Measurements from ENCODE around the gene UNC5B. TPM values are rescaled to one million over a fixed set of nuclear protein-coding genes. Genes with fewer than 3 reads are reported as not detected.

UNC5B gene
- total RNA-seq, 3 donors from 2014 or later: 0.26 to 0.43 (median 0.35) TPM

DNA sequence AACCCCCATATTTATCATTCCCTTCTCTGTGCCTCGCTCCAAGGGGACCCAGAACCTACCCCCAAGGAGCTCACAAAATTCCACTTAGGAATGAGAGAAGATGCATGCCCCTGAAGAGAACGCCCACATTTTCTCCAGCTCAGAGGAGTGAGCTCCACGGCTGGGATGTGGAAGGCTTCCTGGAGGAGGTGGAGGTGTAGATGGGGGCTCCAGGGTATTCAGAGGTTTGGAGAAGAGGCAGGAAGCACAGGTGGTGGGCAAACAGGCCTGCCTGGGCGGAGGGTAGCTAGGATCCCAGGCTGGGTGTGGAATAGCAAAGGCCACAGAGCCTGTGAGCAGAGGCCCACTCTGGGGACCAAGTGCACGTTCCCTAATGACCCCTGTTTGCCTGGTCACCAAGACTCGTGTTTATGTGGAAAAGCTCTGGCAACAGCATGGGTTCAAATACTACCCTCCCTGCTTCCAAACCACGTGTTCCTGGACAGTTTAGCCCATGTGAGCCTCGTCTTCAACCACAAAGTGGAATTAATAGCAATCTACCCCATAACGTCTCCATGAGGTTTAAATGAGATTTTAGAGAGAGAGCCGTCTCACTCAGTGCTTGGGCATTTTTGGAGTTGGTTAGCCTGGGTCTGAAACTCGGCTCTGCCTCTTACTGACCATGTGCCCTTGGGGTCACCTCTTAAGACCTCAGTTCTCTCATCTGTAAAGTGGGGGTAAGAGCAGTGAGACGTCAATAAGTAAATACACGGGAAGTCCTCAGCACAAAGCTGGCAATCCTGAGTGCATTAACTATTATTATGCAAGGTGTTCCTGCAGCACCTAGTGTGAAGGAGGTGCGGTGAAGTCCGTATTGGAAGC is 24.7 kb downstream of the UNC5B start:
- Mint-ChIP-seq H3K27me3 (ENCODE audit: low read depth) (peaks cover 6% of the 10 kb centered on the region), H3K4me3 (no peak overlapping the region)

GRCh38 chr10:71237843-71238623 is 25.7 kb downstream of the UNC5B start:
- Mint-ChIP-seq H3K9me3 (no peaks in the 10 kb centered on the region), H3K27me3 (ENCODE audit: low read depth) (peaks cover 6% of the 10 kb centered on the region), H3K36me3 (ENCODE audit: insufficient read depth) (no peaks in the 10 kb centered on the region), H3K4me1 (ENCODE audit: low read depth) (no peaks in the 10 kb centered on the region), H3K4me3 (no peak overlapping the region)
- no peak for DNase-seq
- no peak for ATAC-seq

More for the DNA sequence above, 24.7 kb downstream of the UNC5B start:
- H3K4me1 Mint-ChIP-seq (ENCODE audit: low read depth): no peaks in the 10 kb centered on the region
- H3K36me3 Mint-ChIP-seq (ENCODE audit: insufficient read depth): no peaks in the 10 kb centered on the region
- ATAC-seq: no peak
- DNase-seq: no peak
- no peaks in the 10 kb centered on the region for H3K9me3 Mint-ChIP-seq

DNA sequence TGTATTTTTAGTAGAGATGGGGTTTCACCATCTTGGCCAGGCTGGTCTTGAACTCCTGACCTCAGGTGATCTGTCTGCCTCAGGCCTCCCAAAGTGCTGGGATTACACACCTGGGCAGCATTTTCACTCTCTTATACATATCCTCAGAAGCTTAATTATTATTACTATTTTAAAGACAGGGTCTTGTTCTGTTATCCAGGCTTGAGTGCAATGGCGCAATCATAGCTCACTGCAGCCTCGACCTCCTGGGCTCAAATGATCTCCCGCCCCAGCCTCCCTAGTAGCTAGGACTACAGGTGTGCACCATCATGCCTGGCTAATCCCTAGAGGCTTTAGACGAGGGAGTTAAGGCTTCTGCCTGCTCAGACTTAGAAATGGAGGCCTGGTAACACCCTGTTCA is 26.3 kb downstream of the UNC5B start:
- Mint-ChIP-seq H3K4me1 (ENCODE audit: low read depth) (no peaks in the 10 kb centered on the region), H3K9me3 (no peaks in the 10 kb centered on the region), H3K36me3 (ENCODE audit: insufficient read depth) (no peaks in the 10 kb centered on the region), H3K4me3 (no peak overlapping the region), H3K27me3 (ENCODE audit: low read depth) (peaks cover 2% of the 10 kb centered on the region)
- ATAC-seq (no peak), DNase-seq (no peak)

DNA sequence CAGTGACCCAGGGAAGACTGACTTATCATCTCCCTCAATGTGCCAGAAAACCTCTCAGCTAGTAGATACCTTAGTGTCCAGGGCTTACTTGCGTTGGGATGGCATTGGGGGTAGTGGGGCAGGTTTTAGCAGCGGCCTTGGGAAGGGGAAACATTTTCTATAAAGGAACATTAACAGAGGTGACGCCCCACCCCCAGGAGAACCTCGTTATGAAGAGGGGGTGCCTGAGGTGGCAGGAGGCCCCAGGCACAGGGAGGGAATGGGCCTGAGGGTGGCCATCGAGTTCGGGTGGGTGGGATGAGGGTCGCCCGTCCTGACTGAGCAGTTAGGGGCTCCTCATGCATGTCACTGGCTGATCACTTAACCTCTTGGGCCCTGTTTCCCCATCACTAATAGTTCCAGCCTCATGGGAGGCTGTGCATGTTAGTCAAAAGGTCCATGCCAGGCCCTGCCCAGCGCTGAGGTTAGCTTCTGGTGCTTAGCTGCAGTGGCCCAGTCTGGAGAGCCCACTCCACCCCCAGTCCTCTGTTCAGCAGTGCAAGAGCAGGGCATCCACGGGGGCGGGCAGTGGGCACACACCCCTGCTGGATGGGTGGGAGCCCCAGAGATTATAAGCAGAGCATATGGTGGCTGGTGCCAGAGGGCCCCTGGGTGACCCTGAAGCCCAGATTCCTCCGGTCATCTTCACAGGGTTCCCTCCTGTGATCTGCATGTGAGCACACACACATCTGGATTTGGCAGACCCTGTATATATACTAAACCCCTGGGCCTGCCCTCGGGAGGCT is 27.0 kb downstream of the UNC5B start:
- H3K4me3 Mint-ChIP-seq: no peak overlapping the region
- DNase-seq (no peak), ATAC-seq (no peak)
- H3K27me3 Mint-ChIP-seq (ENCODE audit: low read depth): peaks cover 5% of the 10 kb centered on the region
- no peaks in the 10 kb centered on the region for H3K36me3 Mint-ChIP-seq (ENCODE audit: insufficient read depth)
- H3K9me3 Mint-ChIP-seq: no peaks in the 10 kb centered on the region
- no peaks in the 10 kb centered on the region for H3K4me1 Mint-ChIP-seq (ENCODE audit: low read depth)

GRCh38 chr10:71239946-71240795 is 27.8 kb downstream of the UNC5B start:
- DNase-seq: no peak
- no peaks in the 10 kb centered on the region for H3K9me3 Mint-ChIP-seq
- peaks cover 4% of the 10 kb centered on the region for H3K27me3 Mint-ChIP-seq (ENCODE audit: low read depth)
- H3K36me3 Mint-ChIP-seq (ENCODE audit: insufficient read depth): no peaks in the 10 kb centered on the region
- no peak for ATAC-seq
- H3K4me1 Mint-ChIP-seq (ENCODE audit: low read depth): no peaks in the 10 kb centered on the region
- no peak overlapping the region for H3K4me3 Mint-ChIP-seq

DNA sequence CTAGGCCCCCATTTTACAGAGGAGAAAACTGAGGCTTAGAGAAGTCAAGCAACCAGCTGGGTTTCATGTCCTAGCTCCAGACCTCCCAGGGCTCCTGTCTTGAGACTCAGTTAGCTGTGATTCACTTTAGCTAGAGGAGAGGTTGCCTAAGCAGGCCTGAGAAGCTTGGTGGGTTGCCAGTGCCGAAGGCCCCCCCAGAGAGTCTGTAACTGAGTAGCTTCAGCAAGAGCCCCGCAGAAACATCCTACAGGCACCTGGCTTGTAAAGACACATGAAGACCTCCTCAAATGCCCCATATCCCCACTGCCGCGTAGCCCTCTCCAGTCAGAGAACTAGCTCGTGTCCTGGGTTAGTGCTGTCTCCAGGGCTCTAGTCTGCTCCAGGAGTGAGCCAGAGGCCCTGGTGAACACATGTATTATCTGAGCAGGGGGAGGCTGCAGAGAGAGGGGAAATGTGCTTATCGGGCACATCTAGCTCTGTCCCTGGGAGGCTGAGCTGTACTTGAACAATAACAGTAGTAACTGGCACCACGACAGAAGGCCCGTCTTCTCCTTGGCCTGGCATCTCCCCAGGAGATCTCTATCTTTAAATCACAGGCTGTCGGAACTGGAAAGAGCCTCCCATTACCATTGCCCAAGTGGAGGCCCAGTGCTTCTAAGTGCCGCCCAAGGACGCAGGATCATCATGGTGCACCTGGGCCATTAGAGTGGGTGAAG is 28.9 kb downstream of the UNC5B start:
- DNase-seq: no peak
- ATAC-seq: no peak
- H3K27me3 Mint-ChIP-seq (ENCODE audit: low read depth): peaks cover 4% of the 10 kb centered on the region
- no peak overlapping the region for H3K4me3 Mint-ChIP-seq
- no peaks in the 10 kb centered on the region for H3K4me1 Mint-ChIP-seq (ENCODE audit: low read depth)
- no peaks in the 10 kb centered on the region for H3K9me3 Mint-ChIP-seq
- no peaks in the 10 kb centered on the region for H3K36me3 Mint-ChIP-seq (ENCODE audit: insufficient read depth)

DNA sequence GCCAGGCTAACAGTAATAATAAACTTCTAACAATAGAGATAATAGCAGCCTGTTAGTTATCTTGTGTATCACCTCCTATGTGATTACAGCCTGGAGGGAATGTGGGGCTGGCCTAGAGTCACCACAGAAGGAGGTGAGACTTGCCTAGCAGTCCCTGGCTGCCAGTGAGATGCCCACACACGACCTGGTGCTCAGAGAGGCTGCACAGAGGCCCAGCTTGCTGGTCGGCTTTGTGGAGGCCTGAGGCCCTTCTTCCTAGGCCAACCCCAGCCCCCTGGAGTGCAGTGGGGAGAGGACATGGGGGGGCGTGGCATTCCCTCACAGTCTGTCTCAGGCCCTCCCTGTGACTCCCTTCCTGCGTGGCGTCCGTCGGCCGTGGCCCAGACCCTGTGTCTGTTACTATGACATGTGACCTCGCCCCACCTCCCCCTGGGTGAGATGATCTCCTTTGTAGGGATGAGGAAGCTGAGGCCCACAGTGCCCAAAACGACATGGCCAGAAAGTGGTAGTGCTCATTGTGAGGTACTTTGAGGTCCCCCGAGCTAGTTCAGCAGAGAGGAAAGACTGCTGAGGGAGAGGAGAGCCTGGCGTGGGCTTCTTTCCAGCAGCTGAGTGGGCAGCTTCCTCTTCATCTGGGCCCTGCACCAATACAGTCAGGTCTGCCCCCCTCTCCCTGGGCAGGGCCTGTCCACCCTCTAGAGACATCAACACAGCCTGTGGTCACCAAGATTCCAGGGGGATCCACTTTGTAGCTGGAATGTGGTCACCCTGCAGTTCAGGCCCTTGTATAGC is 29.7 kb downstream of the UNC5B start:
- DNase-seq: no peak
- Mint-ChIP-seq H3K36me3 (ENCODE audit: insufficient read depth) (no peaks in the 10 kb centered on the region), H3K27me3 (ENCODE audit: low read depth) (peaks cover 4% of the 10 kb centered on the region), H3K4me3 (no peak overlapping the region), H3K4me1 (ENCODE audit: low read depth) (no peaks in the 10 kb centered on the region), H3K9me3 (no peaks in the 10 kb centered on the region)
- ATAC-seq: no peak

GRCh38 chr10:71242622-71243009 is 30.2 kb downstream of the UNC5B start:
- H3K9me3 Mint-ChIP-seq: no peaks in the 10 kb centered on the region
- no peaks in the 10 kb centered on the region for H3K4me1 Mint-ChIP-seq (ENCODE audit: low read depth)
- H3K27me3 Mint-ChIP-seq (ENCODE audit: low read depth): peaks cover 4% of the 10 kb centered on the region
- DNase-seq (no peak), ATAC-seq (no peak)
- no peak overlapping the region for H3K4me3 Mint-ChIP-seq
- H3K36me3 Mint-ChIP-seq (ENCODE audit: insufficient read depth): no peaks in the 10 kb centered on the region

- no peak for ATAC-seq
- Mint-ChIP-seq H3K36me3 (ENCODE audit: insufficient read depth) (no peaks in the 10 kb centered on the region), H3K9me3 (no peaks in the 10 kb centered on the region), H3K4me3 (no peak overlapping the region), H3K4me1 (ENCODE audit: low read depth) (no peaks in the 10 kb centered on the region), H3K27me3 (ENCODE audit: low read depth) (peaks cover 4% of the 10 kb centered on the region)
- no peak for DNase-seq
Observed at GRCh38 chr10:71243756-71244395, 31.5 kb downstream of the UNC5B start.

GRCh38 chr10:71244431-71245419 is 32.4 kb downstream of the UNC5B start:
- ATAC-seq (no peak), DNase-seq (no peak)
- H3K36me3 Mint-ChIP-seq (ENCODE audit: insufficient read depth): no peaks in the 10 kb centered on the region

DNA sequence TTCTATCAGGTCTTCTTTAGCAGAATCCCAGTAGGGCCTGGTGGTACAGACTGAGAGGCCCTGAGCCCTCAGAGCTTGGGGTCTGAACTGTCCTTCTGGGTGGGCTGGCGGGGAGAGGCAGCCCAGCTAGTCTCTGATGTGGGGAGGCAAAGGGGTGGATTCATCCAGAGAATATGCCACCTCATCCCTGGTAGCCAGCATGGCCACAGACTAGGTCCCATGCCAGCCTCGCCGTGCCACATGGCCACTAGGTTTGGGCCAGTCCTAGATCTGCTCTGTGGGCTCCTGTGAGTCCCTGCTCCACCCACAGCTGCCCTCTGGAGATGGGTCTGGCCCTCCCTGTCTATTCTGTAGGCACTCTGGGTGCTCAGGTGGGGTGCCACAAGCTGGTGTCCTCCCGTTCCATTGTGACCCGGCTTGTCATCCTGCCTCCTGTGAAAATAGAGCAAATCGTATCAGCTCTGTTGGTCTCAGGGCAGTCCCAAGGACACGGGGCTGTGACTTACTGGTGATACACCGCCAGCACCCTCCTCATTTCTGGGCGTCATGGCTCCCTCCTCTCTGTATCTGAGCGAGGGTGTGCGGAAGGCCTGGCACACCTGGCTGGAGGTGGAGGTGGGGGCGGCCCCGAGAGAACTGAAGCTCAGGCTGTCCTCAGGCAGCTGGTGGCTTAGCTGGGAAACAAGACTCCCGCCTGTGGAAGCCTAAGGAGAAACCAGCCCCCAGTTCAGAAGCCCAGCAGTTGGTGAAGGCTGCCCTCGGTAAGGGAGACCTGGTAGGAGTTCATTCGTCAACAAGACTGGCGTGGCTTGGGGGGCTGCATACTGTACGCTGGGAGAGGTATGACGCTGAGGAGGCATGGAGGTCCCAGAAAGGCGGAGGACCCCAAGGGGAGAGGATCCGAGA is 33.3 kb downstream of the UNC5B start:
- H3K27me3 Mint-ChIP-seq (ENCODE audit: low read depth): peaks cover 4% of the 10 kb centered on the region
- no peaks in the 10 kb centered on the region for H3K4me1 Mint-ChIP-seq (ENCODE audit: low read depth)
- DNase-seq: no peak
- no peak overlapping the region for H3K4me3 Mint-ChIP-seq
- no peaks in the 10 kb centered on the region for H3K9me3 Mint-ChIP-seq
- no peak for ATAC-seq
- no peaks in the 10 kb centered on the region for H3K36me3 Mint-ChIP-seq (ENCODE audit: insufficient read depth)

More at GRCh38 chr10:71244431-71245419, 32.4 kb downstream of the UNC5B start:
- no peaks in the 10 kb centered on the region for H3K4me1 Mint-ChIP-seq (ENCODE audit: low read depth)
- no peaks in the 10 kb centered on the region for H3K9me3 Mint-ChIP-seq
- H3K27me3 Mint-ChIP-seq (ENCODE audit: low read depth): peaks cover 4% of the 10 kb centered on the region
- H3K4me3 Mint-ChIP-seq: no peak overlapping the region
